Measurements from ENCODE around the gene GPNMB. TPM values are rescaled to one million over a fixed set of nuclear protein-coding genes. Genes with fewer than 3 reads are reported as not detected.
A peak's percentile ranks its signal among the peaks of the same experiment; 100 is the strongest.

GPNMB gene
- total RNA-seq, 4 donors from 2014 or later, result 47.4 to 156 (median 72.5) TPM

DNA sequence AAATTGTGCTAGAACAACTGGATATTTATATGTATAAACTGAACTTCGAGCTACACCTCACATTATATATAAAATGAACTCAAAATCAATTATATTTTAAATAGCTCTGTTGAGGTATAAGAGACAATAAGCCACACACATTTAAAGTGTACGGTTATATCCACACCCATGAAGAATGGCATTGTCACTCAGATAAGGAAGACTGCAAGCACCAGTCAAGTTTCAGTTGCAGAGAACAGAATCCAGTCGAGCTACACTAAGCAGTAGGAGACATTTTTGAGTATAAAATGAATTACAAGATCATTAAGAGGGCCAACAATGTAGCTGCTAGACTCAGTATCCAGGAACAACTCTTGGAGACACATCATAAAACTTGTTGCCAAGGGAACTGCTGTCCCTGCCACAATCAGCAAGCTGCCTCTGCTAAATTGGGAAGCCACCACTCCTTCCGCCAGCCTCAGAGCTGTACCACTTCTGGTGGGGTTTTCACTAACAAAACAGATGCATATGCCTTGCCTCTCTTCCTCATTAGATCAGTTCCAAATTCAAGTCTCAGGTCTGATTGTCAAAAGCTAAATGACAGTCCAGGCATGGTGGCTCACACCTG is 19.6 kb upstream of the GPNMB start:
- 76 to 81% methylated on average over 4 of the region's 4 CpGs for WGBS, 2 donors
- Histone ChIP-seq H3K36me3 (no peaks in the 10 kb centered on the region), H3K4me1 (no peaks in the 10 kb centered on the region), H3K27me3 (no peaks in the 10 kb centered on the region), H3K27ac (no peak overlapping the region), H3K4me3 (no peak overlapping the region), H3K9me3 (peaks cover 0 to 5% (median 0%) of the 10 kb centered on the region in 4 donors)
- no peak for DNase-seq (ENCODE audit: low spot score in 2 of 2)
- TF ChIP-seq POLR2A (IDR thresholded peaks at IDR 0.05) (no peak), EP300 (IDR thresholded peaks at IDR 0.05) (no peak)
- TF ChIP-seq, protein P1, sequence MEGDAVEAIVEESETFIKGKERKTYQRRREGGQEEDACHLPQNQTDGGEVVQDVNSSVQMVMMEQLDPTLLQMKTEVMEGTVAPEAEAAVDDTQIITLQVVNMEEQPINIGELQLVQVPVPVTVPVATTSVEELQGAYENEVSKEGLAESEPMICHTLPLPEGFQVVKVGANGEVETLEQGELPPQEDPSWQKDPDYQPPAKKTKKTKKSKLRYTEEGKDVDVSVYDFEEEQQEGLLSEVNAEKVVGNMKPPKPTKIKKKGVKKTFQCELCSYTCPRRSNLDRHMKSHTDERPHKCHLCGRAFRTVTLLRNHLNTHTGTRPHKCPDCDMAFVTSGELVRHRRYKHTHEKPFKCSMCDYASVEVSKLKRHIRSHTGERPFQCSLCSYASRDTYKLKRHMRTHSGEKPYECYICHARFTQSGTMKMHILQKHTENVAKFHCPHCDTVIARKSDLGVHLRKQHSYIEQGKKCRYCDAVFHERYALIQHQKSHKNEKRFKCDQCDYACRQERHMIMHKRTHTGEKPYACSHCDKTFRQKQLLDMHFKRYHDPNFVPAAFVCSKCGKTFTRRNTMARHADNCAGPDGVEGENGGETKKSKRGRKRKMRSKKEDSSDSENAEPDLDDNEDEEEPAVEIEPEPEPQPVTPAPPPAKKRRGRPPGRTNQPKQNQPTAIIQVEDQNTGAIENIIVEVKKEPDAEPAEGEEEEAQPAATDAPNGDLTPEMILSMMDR (IDR thresholded peaks at IDR 0.05), result no peak

DNA sequence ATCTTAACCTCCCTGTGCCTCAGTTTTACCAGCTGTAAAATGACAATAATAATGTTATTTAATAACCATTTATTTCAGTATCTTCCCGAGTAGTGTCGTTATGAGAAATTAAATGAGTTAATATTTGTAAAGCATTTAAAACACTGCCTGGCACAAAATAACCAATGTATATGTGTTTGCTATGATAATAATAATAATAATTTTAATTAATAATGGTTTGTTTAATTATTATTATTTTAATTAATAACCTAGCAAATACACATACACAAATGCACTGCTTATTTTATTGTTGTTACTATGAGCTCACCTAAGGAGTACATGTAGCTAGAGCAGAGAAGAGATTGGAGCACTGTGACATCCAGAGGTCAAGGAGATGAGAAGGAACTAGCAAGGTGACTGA is 18.2 kb upstream of the GPNMB start:
- WGBS, 2 donors, result 95 to 96% methylated on average over 2 of the region's 2 CpGs
- Histone ChIP-seq H3K36me3 (no peaks in the 10 kb centered on the region), H3K27me3 (no peaks in the 10 kb centered on the region), H3K27ac (no peak overlapping the region), H3K9me3 (peaks cover 0 to 5% (median 0%) of the 10 kb centered on the region in 4 donors), H3K4me3 (no peak overlapping the region), H3K4me1 (no peaks in the 10 kb centered on the region)
- DNase-seq (ENCODE audit: low spot score in 2 of 2), result no peak
- TF ChIP-seq, protein P1 (IDR thresholded peaks at IDR 0.05), result no peak
- no peak for TF ChIP-seq POLR2A (IDR thresholded peaks at IDR 0.05)
- TF ChIP-seq EP300 (IDR thresholded peaks at IDR 0.05), result no peak

DNA sequence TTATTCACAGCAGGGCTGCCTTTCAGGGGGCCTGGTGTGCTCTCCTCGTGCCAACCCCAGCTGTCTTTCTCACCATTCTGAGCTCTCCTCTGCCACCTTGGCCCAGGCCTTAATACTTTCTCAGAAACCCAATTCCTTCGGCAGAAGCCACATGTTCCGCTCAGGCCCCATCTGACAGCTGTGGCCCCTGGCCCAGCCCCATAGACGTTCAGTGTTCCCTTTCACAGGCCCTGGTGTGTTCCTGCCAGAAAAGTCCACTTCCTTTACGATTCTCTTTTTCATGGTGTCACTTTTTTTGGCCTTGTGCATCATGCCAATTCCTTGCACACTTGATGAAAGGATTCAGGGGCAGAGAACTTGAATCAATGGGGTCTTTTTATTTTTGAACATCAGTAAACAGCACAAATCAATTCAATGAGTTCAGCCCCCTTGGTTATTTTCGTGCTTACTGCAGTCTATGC is 15.9 kb upstream of the GPNMB start:
- no peaks in the 10 kb centered on the region for H3K36me3 ChIP-seq
- no peaks in the 10 kb centered on the region for H3K27me3 ChIP-seq
- peak overlapping the region in 3 of 4 donors; percentile 31 to 55 (median 44) for H3K27ac ChIP-seq
- H3K4me3 ChIP-seq, result no peak overlapping the region
- no peak for DNase-seq (ENCODE audit: low spot score in 2 of 2)
- 29 to 45% methylated on average over 6 of the region's 6 CpGs for WGBS, 2 donors
- H3K4me1 ChIP-seq, result peaks cover 0 to 11% (median 2%) of the 10 kb centered on the region in 4 donors
- H3K9me3 ChIP-seq, result peaks cover 0 to 5% (median 0%) of the 10 kb centered on the region in 4 donors
- TF ChIP-seq POLR2A (IDR thresholded peaks at IDR 0.05) (no peak), EP300 (IDR thresholded peaks at IDR 0.05) (no peak)
- TF ChIP-seq, protein P1 (IDR thresholded peaks at IDR 0.05), result no peak

DNA sequence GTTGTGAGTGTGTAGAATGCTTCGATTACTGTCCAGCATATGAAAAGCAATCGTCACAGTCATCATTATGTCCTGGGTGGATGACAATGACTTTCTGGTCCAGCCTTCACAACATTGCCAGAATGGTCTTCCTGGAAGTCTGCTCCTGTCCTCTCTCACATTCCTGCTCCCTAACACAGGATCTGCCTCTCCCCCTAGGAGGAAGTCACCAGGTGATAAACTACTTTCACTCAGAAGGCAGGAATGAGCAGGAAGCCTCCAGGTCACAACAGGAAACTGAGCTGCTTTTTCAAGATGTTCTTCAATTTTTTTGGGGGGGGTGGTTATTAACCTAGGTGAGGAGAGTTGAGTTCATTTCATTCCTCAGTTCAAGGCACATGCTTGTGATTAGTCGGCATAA is 13.6 kb upstream of the GPNMB start:
- DNase-seq (ENCODE audit: low spot score in 2 of 2), result no peak
- H3K9me3 ChIP-seq, result peaks cover 0 to 5% (median 0%) of the 10 kb centered on the region in 4 donors
- H3K36me3 ChIP-seq, result no peaks in the 10 kb centered on the region
- no peak for TF ChIP-seq POLR2A (IDR thresholded peaks at IDR 0.05)
- no peak for TF ChIP-seq EP300 (IDR thresholded peaks at IDR 0.05)
- TF ChIP-seq, protein P1 (IDR thresholded peaks at IDR 0.05), result no peak
- H3K4me1 ChIP-seq, result peaks cover 0 to 11% (median 2%) of the 10 kb centered on the region in 4 donors
- no peaks in the 10 kb centered on the region for H3K27me3 ChIP-seq
- WGBS, 2 donors, result 86 to 88% methylated on average over 3 of the region's 3 CpGs
- no peak overlapping the region for H3K4me3 ChIP-seq
- no peak overlapping the region for H3K27ac ChIP-seq

DNA sequence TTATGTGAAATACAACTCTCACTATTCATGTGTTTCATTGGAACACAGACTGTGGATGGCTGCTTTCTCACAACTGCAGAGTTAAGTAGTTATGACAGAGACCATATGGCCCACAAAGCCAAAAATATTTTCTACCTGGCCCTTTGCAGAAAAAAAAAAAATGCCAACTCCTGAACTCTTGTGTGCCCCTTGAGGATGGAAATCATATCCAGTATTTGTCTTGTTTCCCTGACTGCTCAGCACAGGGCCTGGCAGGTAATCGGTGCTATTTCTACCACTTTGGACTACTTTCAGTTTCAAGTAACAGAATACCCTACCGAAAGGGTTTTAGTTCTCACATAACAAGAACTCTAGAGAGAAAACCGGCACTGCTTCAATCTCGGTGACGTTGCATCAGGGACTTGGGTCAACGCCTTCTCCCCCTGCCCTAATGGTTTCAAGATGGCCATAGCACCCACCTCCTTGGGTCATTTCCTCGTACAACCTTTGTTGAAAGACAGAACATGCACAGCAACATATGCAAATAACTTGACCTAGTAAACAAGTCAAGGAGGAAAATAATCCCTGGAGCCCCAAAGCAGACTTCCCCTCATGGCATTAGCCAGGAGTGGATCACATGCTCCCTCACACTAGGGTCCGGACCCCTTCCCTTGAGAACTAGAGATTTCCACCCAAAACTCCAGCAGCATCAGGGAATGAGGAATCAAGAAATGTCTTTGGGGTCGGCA is 11.8 kb upstream of the GPNMB start:
- H3K9me3 ChIP-seq, result no peaks in the 10 kb centered on the region
- WGBS, 2 donors, result 64 to 68% methylated on average over 9 of the region's 9 CpGs
- H3K27me3 ChIP-seq, result no peaks in the 10 kb centered on the region
- H3K27ac ChIP-seq, result peak overlapping the region in 1 of 4 donors; percentile 11
- H3K4me1 ChIP-seq, result peaks cover 0 to 11% (median 2%) of the 10 kb centered on the region in 4 donors
- no peak overlapping the region for H3K4me3 ChIP-seq
- no peaks in the 10 kb centered on the region for H3K36me3 ChIP-seq
- no peak for DNase-seq (ENCODE audit: low spot score in 2 of 2)
- TF ChIP-seq, protein P1 (IDR thresholded peaks at IDR 0.05), result no peak
- TF ChIP-seq EP300 (IDR thresholded peaks at IDR 0.05) (no peak), POLR2A (IDR thresholded peaks at IDR 0.05) (no peak)

All from tibial nerve (tissue), 4 donors.